Upper lobe of left lung (tissue), 6 donors: ENCODE measurements around the gene HOGA1. TPM values are rescaled to one million over a fixed set of nuclear protein-coding genes. Genes with fewer than 3 reads are reported as not detected.

Experiments
- ATAC-seq, 2 donors: fragments of 200-7000 bp; cut with Tn5 transposase; one replicate each; pipeline ENCODE4 v1.9.1; 2022; ENCODE audit warnings: mild to moderate bottlenecking in 2 of 2, moderate library complexity in 2 of 2; ENCODE audit not compliant: low FRiP score in 2 of 2
- DNase-seq, 2 donors: peaks; one replicate each; pipeline ENCODE4 v3.0.0-alpha.2; 2019 to 2020
- H3K27ac ChIP-seq, 4 donors: fragments of 200-600 bp; sonication (generic); one replicate each; pipeline ENCODE4 v1.5.1; 2016 to 2019
- H3K27me3 ChIP-seq, 4 donors: fragments of 200-600 bp; sonication (generic); one replicate each; pipeline ENCODE4 v1.5.1; 2017 to 2019
- H3K36me3 ChIP-seq, 4 donors: fragments of 200-600 bp; sonication (generic); one replicate each; pipeline ENCODE4 v1.5.1; 2016 to 2019
- H3K4me1 ChIP-seq, 4 donors: fragments of 200-600 bp; sonication (generic); one replicate each; pipeline ENCODE4 v1.5.1; 2018 to 2019
- H3K4me3 ChIP-seq, 4 donors: fragments of 200-600 bp; sonication (generic); one replicate each; pipeline ENCODE4 v1.5.1; 2017 to 2019; ENCODE audit warnings: mild to moderate bottlenecking in 2 of 4, moderate library complexity in 1 of 4
- H3K9me3 ChIP-seq, 4 donors: fragments of 200-600 bp; sonication (generic); one replicate each; pipeline ENCODE4 v1.5.1; 2018 to 2019
- CTCF ChIP-seq, 6 experiments: fragments of 450-650 bp in 4 of 6; fragments of 200-600 bp in 2 of 6; sonication (generic) in 2 of 6; IDR thresholded peaks; one replicate each; pipeline ENCODE4 v1.5.1; 2016 to 2019; ENCODE audit warnings: antibody characterized with exemption in 6 of 6
- EP300 ChIP-seq, 4 donors: sonication (generic); formaldehyde crosslinking; IDR thresholded peaks; one replicate each; pipeline ENCODE4 v1.5.1; 2017; ENCODE audit warnings: antibody characterized with exemption in 4 of 4, control low read depth in 2 of 4
- POLR2A ChIP-seq, 4 donors: fragments of 450-650 bp; IDR thresholded peaks; one replicate each; pipeline ENCODE4 v1.5.1; 2016 to 2017; ENCODE audit warnings: antibody characterized with exemption in 4 of 4, mild to moderate bottlenecking in 2 of 4
- POLR2AphosphoS5 ChIP-seq, 2 donors: sonication (generic); formaldehyde crosslinking; IDR thresholded peaks; one replicate each; pipeline ENCODE4 v1.5.1; 2017; ENCODE audit warnings: antibody characterized with exemption in 2 of 2
- whole genome bisulfite sequencing, 2 donors: methylation state at CpG; one replicate each; pipeline ENCODE4 v1.1.5; 2017 to 2018; 5-methylcytosine and 5-hydroxymethylcytosine counted together
- total RNA-seq, 6 donors: library from RNA; depleted of rRNA in 4 of 6; stranded (reverse); fragments of >200 nt in 4 of 6; gene quantifications; one replicate each; pipeline versions ENCODE4 v1.1.0 to v1.2.1, GENCODE V29; 2016 to 2021
- donor health status: DM: no; HTN: no; CAD: no; lungs with moderate emphysema.
- donor health status: DM: no; HTN: yes; CAD: no; lungs with severe emphysema.

Gene HOGA1
- total RNA-seq, 6 donors from 2014 or later = 0.39 to 4.2 (median 1.9) TPM

- H3K27me3 ChIP-seq = no peaks in the 10 kb centered on the region
- peak overlapping the region; percentile 70 to 86 (median 80) for H3K27ac ChIP-seq
- ATAC-seq = peak; percentile 82 to 94
- peaks cover 25 to 61% (median 41%) of the 10 kb centered on the region in 4 donors for H3K4me1 ChIP-seq
- no peaks in the 10 kb centered on the region for H3K9me3 ChIP-seq
- WGBS, 2 donors = 32 to 33% methylated on average over 9 to 10 of the region's 10 CpGs
- no peaks in the 10 kb centered on the region for H3K36me3 ChIP-seq
- peak; percentile 69 to 83 for TF ChIP-seq POLR2AphosphoS5 (IDR thresholded peaks at IDR 0.05)
- TF ChIP-seq CTCF (IDR thresholded peaks at IDR 0.05) = no peak
- no peak overlapping the region for H3K4me3 ChIP-seq
- DNase-seq = peak in 1 of 2 donors; percentile 88
Measured at GRCh38 chr10:97543025-97543546, 41.1 kb upstream of the HOGA1 start.

- DNase-seq (no peak), ATAC-seq (no peak)
- TF ChIP-seq EP300 (IDR thresholded peaks at IDR 0.05) = no peak
- no peak for TF ChIP-seq CTCF (IDR thresholded peaks at IDR 0.05)
- TF ChIP-seq POLR2AphosphoS5 (IDR thresholded peaks at IDR 0.05) = no peak
- no peak for TF ChIP-seq POLR2A (IDR thresholded peaks at IDR 0.05)
- Histone ChIP-seq H3K27ac (no peak overlapping the region), H3K4me1 (peaks cover 25 to 50% (median 31%) of the 10 kb centered on the region in 4 donors), H3K36me3 (no peaks in the 10 kb centered on the region), H3K4me3 (no peak overlapping the region), H3K9me3 (no peaks in the 10 kb centered on the region), H3K27me3 (no peaks in the 10 kb centered on the region)
- 84 to 85% methylated on average over 18 of the region's 18 CpGs for WGBS, 2 donors
Measured at GRCh38 chr10:97546456-97547270, 37.5 kb upstream of the HOGA1 start.

GRCh38 chr10:97547271-97547600 lies 37.0 kb upstream of the HOGA1 start:
- H3K4me3 ChIP-seq = no peak overlapping the region
- TF ChIP-seq CTCF (IDR thresholded peaks at IDR 0.05) = no peak
- no peak for TF ChIP-seq POLR2A (IDR thresholded peaks at IDR 0.05)
- TF ChIP-seq POLR2AphosphoS5 (IDR thresholded peaks at IDR 0.05) = no peak
- TF ChIP-seq EP300 (IDR thresholded peaks at IDR 0.05) = no peak
- DNase-seq (no peak), ATAC-seq (no peak)
- H3K27me3 ChIP-seq = no peaks in the 10 kb centered on the region
- no peaks in the 10 kb centered on the region for H3K9me3 ChIP-seq
- 72 to 75% methylated on average over 4 of the region's 4 CpGs for WGBS, 2 donors
- H3K4me1 ChIP-seq = peaks cover 20 to 45% (median 26%) of the 10 kb centered on the region in 4 donors
- H3K36me3 ChIP-seq = no peaks in the 10 kb centered on the region
- H3K27ac ChIP-seq = no peak overlapping the region

GRCh38 chr10:97547962-97548361 lies 36.2 kb upstream of the HOGA1 start:
- WGBS, 2 donors = 71 to 78% methylated on average over 4 of the region's 4 CpGs

More at GRCh38 chr10:97547962-97548361, 36.2 kb upstream of the HOGA1 start:
- Histone ChIP-seq H3K27me3 (no peaks in the 10 kb centered on the region), H3K4me1 (peaks cover 13 to 37% (median 19%) of the 10 kb centered on the region in 4 donors), H3K36me3 (no peaks in the 10 kb centered on the region), H3K9me3 (no peaks in the 10 kb centered on the region), H3K27ac (no peak overlapping the region), H3K4me3 (no peak overlapping the region)
- peak in 1 of 2 donors; percentile 34 for ATAC-seq
- no peak for TF ChIP-seq CTCF (IDR thresholded peaks at IDR 0.05)
- DNase-seq = no peak
